Measurements from ENCODE around the gene FMN2. TPM values are rescaled to one million over a fixed set of nuclear protein-coding genes. Genes with fewer than 3 reads are reported as not detected.
A peak's percentile ranks its signal among the peaks of the same experiment; 100 is the strongest.

Gene FMN2
- total and polyA plus RNA-seq, 2 donors (not counting 1 experiment from before 2014, with no cell fraction given), result 8.0 to 13.7 TPM

DNA sequence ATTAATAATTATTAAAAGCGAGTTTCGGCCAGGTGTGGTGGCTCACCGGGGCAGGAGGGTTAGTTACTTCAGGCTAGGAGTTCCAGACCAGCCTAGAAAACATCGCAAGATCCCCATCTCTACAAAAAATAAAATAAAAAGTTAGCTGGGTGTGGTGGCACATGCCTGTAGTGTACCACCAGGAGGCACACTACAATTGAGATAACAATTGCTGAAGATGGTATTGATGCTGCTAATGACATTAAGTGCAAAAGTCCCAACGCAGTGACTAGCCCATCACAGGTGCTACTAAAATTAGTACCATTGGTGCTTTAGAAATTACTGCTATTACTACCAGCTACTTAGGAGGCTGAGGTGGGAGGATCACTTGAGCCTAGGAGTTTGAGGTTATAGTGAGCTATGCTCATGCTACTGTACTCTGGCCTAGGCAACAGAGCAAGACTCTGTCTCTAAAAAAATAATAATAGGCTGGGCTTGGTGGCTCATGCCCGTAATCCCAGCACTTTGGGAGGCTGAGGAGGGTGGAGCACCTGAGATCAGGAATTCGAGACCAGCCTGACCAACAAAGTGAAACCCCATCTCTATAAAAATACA, 363.6 kb downstream of the FMN2 start:
- Histone ChIP-seq H3K27me3 (ENCODE audit: control insufficient read depth, insufficient read depth, low read length) (no peaks in the 10 kb centered on the region), H3K4me2 (ENCODE audit: extremely low read depth, insufficient read depth, low read length) (no peak overlapping the region), H3K27ac (ENCODE audit: insufficient read depth, low read length) (no peak overlapping the region), H2AFZ (ENCODE audit: low read length) (no peak overlapping the region), H3K4me3 (replicated peaks in 1 of 4; ENCODE audit: control extremely low read depth in 1 of 4, insufficient read depth in 1 of 4, low read depth in 3 of 4, low read length in 4 of 4) (no peak overlapping the region), H3K4me1 (ENCODE audit: control insufficient read depth, extremely low read depth, insufficient read depth, low read length) (no peaks in the 10 kb centered on the region), H3K79me2 (ENCODE audit: control insufficient read depth, insufficient read depth, low read length) (no peaks in the 10 kb centered on the region), H3K9me3 (ENCODE audit: control insufficient read depth, insufficient read depth, low read depth, low read length) (no peaks in the 10 kb centered on the region), H4K20me1 (ENCODE audit: control insufficient read depth, extremely low read depth, insufficient read depth, low read length) (no peaks in the 10 kb centered on the region), H3K9ac (ENCODE audit: insufficient read depth, low read length) (no peak overlapping the region), H3K36me3 (ENCODE audit: control insufficient read depth, insufficient read depth, low read length) (no peaks in the 10 kb centered on the region)
- TF ChIP-seq CTCF (conservative IDR thresholded peaks at IDR 0.05 in 1 of 2, IDR thresholded peaks at IDR 0.05 in 1 of 2; ENCODE audit: low read depth in 1 of 2, low read length in 2 of 2), result peak; percentile 47 to 67
- no peak for TF ChIP-seq EZH2 (IDR thresholded peaks at IDR 0.05; ENCODE audit: low read length, missing control alignments)
- DNase-seq (ENCODE audit: low read depth in 2 of 2), result peak in 1 of 2 donors; percentile 42

GRCh38 chr1:240457203-240457602, 365.5 kb downstream of the FMN2 start:
- Histone ChIP-seq H3K4me1 (ENCODE audit: control insufficient read depth, extremely low read depth, insufficient read depth, low read length) (no peaks in the 10 kb centered on the region), H3K36me3 (ENCODE audit: control insufficient read depth, insufficient read depth, low read length) (no peaks in the 10 kb centered on the region), H3K4me3 (replicated peaks in 1 of 4; ENCODE audit: control extremely low read depth in 1 of 4, insufficient read depth in 1 of 4, low read depth in 3 of 4, low read length in 4 of 4) (no peak overlapping the region), H3K79me2 (ENCODE audit: control insufficient read depth, insufficient read depth, low read length) (no peaks in the 10 kb centered on the region), H3K9me3 (ENCODE audit: control insufficient read depth, insufficient read depth, low read depth, low read length) (no peaks in the 10 kb centered on the region), H3K27me3 (ENCODE audit: control insufficient read depth, insufficient read depth, low read length) (no peaks in the 10 kb centered on the region), H2AFZ (ENCODE audit: low read length) (no peak overlapping the region), H4K20me1 (ENCODE audit: control insufficient read depth, extremely low read depth, insufficient read depth, low read length) (no peaks in the 10 kb centered on the region), H3K9ac (ENCODE audit: insufficient read depth, low read length) (no peak overlapping the region), H3K27ac (ENCODE audit: insufficient read depth, low read length) (no peak overlapping the region), H3K4me2 (ENCODE audit: extremely low read depth, insufficient read depth, low read length) (no peak overlapping the region)
- TF ChIP-seq CTCF (conservative IDR thresholded peaks at IDR 0.05 in 1 of 2, IDR thresholded peaks at IDR 0.05 in 1 of 2; ENCODE audit: low read depth in 1 of 2, low read length in 2 of 2), result no peak
- no peak for TF ChIP-seq EZH2 (IDR thresholded peaks at IDR 0.05; ENCODE audit: low read length, missing control alignments)
- DNase-seq (ENCODE audit: low read depth in 2 of 2), result no peak

- no peaks in the 10 kb centered on the region for H3K4me1 ChIP-seq (ENCODE audit: control insufficient read depth, extremely low read depth, insufficient read depth, low read length)
- no peak overlapping the region for H3K4me3 ChIP-seq (replicated peaks in 1 of 4; ENCODE audit: control extremely low read depth in 1 of 4, insufficient read depth in 1 of 4, low read depth in 3 of 4, low read length in 4 of 4)
- H3K9me3 ChIP-seq (ENCODE audit: control insufficient read depth, insufficient read depth, low read depth, low read length), result no peaks in the 10 kb centered on the region
- H3K9ac ChIP-seq (ENCODE audit: insufficient read depth, low read length), result no peak overlapping the region
- H2AFZ ChIP-seq (ENCODE audit: low read length), result no peak overlapping the region
- TF ChIP-seq EZH2 (IDR thresholded peaks at IDR 0.05; ENCODE audit: low read length, missing control alignments) (no peak), CTCF (conservative IDR thresholded peaks at IDR 0.05 in 1 of 2, IDR thresholded peaks at IDR 0.05 in 1 of 2; ENCODE audit: low read depth in 1 of 2, low read length in 2 of 2) (no peak)
- no peak overlapping the region for H3K27ac ChIP-seq (ENCODE audit: insufficient read depth, low read length)
- H3K36me3 ChIP-seq (ENCODE audit: control insufficient read depth, insufficient read depth, low read length), result no peaks in the 10 kb centered on the region
- H4K20me1 ChIP-seq (ENCODE audit: control insufficient read depth, extremely low read depth, insufficient read depth, low read length), result no peaks in the 10 kb centered on the region
- H3K27me3 ChIP-seq (ENCODE audit: control insufficient read depth, insufficient read depth, low read length), result no peaks in the 10 kb centered on the region
- H3K4me2 ChIP-seq (ENCODE audit: extremely low read depth, insufficient read depth, low read length), result no peak overlapping the region
- H3K79me2 ChIP-seq (ENCODE audit: control insufficient read depth, insufficient read depth, low read length), result no peaks in the 10 kb centered on the region
- no peak for DNase-seq (ENCODE audit: low read depth in 2 of 2)
These were observed 370.6 kb downstream of the FMN2 start for GRCh38 chr1:240462277-240462676.
